ENCODE measurements around the gene NRAS. TPM values are rescaled to one million over a fixed set of nuclear protein-coding genes. Genes with fewer than 3 reads are reported as not detected.

Gene NRAS
- total and polyA plus RNA-seq, 9 of the 15 experiments (the other 6 are each of a cell fraction or from before 2014, with no cell fraction given) = 40.7 to 94.5 (median 75.4) TPM

GRCh38 chr1:114758256-114758832 lies 41.8 kb upstream of the NRAS start (continued):
- TF ChIP-seq ZBTB40 (IDR thresholded peaks at IDR 0.05) = peak; percentile 25
- TF ChIP-seq ZBTB40 (CRISPR knock-in tag; IDR thresholded peaks at IDR 0.05) = no peak
- TF ChIP-seq NCOA4 (IDR thresholded peaks at IDR 0.05; ENCODE audit: partially characterized antibody) = no peak
- no peak for TF ChIP-seq TEAD1 (CRISPR knock-in tag; IDR thresholded peaks at IDR 0.05)
